Ovary (tissue), 3 donors: ENCODE data around the gene COL6A1.

ENCODE experiments used
- EP300 ChIP-seq: sonication (generic); formaldehyde crosslinking; IDR thresholded peaks from one replicate; pipeline ENCODE4 v1.6.1; 2017; ENCODE audit warnings: antibody characterized with exemption
- TF ChIP-seq, protein P1 (sequence below), 3 donors: fragments of 450-650 bp in 2 of 3; fragments of 200-600 bp in 1 of 3; IDR thresholded peaks; one replicate each; pipeline versions ENCODE4 v1.5.1 to v1.8.0; 2016 to 2022; ENCODE audit warnings: antibody characterized with exemption in 3 of 3, mild to moderate bottlenecking in 1 of 3
- donor health status: DM: no; HTN: no; CAD: no.

GRCh38 chr21:45977396-45977795 lies 4.2 kb upstream of the COL6A1 start:
- TF ChIP-seq EP300 = no peak
- TF ChIP-seq, protein P1, sequence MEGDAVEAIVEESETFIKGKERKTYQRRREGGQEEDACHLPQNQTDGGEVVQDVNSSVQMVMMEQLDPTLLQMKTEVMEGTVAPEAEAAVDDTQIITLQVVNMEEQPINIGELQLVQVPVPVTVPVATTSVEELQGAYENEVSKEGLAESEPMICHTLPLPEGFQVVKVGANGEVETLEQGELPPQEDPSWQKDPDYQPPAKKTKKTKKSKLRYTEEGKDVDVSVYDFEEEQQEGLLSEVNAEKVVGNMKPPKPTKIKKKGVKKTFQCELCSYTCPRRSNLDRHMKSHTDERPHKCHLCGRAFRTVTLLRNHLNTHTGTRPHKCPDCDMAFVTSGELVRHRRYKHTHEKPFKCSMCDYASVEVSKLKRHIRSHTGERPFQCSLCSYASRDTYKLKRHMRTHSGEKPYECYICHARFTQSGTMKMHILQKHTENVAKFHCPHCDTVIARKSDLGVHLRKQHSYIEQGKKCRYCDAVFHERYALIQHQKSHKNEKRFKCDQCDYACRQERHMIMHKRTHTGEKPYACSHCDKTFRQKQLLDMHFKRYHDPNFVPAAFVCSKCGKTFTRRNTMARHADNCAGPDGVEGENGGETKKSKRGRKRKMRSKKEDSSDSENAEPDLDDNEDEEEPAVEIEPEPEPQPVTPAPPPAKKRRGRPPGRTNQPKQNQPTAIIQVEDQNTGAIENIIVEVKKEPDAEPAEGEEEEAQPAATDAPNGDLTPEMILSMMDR (IDR thresholded peaks at IDR 0.05) = no peak
